ENCODE measurements around the gene C1QTNF12. TPM values are rescaled to one million over a fixed set of nuclear protein-coding genes. Genes with fewer than 3 reads are reported as not detected.

Gene C1QTNF12
- total and polyA plus RNA-seq, 2 experiments from 2014 or later = 4.1 to 4.2 TPM

DNA sequence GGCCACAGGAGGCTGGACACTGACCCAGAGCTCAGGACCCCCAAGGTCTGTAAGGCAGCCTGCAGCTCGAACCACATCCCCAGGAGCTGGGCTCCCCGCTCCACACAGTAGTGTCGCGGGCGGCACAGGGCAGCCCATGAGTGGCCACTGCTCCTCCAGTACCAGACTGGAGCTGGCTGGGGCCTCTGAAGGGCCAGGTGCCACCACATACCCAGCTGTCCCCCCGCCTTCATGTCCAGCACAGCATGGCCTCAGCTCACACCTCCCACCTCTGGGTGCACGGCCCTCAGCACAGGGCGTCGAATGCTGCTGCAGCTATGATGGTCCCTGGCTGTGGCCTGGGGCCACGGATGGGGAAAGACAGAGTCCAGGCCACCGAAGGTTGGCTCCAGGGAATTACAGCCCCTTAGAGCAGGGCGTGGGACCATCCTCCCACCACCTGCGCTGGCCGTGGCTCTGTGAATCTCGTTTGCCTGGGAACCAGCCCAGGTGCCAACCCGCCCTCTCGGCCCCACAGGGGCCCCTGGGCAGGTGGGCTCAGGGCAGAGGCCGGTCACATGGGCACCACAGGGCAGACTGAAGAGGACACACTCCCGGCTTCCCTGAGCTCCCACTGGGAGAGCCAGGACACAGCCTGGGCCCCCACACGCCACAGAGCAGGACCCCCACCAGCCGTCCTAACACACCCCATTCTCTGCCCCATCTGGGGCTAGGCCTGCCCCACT is 30.5 kb downstream of the C1QTNF12 start:
- H3F3A ChIP-seq (replicated peaks; ENCODE audit: low read depth) = no peaks in the 10 kb centered on the region
- Mint-ChIP-seq H3K36me3 (ENCODE audit: low read depth) (peaks cover 18% of the 10 kb centered on the region), H3K27ac (no peak overlapping the region), H3K4me3 (no peak overlapping the region), H3K27me3 (ENCODE audit: insufficient read depth, low read depth, poor library complexity) (peaks cover 10% of the 10 kb centered on the region), H3K9me3 (no peaks in the 10 kb centered on the region), H3K4me1 (no peaks in the 10 kb centered on the region)
- H3K4me3 ChIP-seq = no peak overlapping the region
- H3K36me3 ChIP-seq (ENCODE audit: insufficient read depth) = peaks cover 4% of the 10 kb centered on the region; the same call in 1 of the 2 replicates
- TF ChIP-seq EZH2phosphoT487 (IDR thresholded peaks at IDR 0.05; ENCODE audit: unreplicated experiment) (no peak), JUNB (IDR thresholded peaks at IDR 0.05; ENCODE audit: unreplicated experiment) (no peak), ZNF114 (CRISPR knock-in tag; IDR thresholded peaks at IDR 0.05) (no peak), STAT1 (IDR thresholded peaks at IDR 0.05; ENCODE audit: unreplicated experiment) (no peak), POLR2AphosphoS5 (IDR thresholded peaks at IDR 0.05; ENCODE audit: low read depth) (no peak), EZH2 (IDR thresholded peaks at IDR 0.05; ENCODE audit: low read depth, unreplicated experiment) (no peak)
- TF ChIP-seq, protein P1, sequence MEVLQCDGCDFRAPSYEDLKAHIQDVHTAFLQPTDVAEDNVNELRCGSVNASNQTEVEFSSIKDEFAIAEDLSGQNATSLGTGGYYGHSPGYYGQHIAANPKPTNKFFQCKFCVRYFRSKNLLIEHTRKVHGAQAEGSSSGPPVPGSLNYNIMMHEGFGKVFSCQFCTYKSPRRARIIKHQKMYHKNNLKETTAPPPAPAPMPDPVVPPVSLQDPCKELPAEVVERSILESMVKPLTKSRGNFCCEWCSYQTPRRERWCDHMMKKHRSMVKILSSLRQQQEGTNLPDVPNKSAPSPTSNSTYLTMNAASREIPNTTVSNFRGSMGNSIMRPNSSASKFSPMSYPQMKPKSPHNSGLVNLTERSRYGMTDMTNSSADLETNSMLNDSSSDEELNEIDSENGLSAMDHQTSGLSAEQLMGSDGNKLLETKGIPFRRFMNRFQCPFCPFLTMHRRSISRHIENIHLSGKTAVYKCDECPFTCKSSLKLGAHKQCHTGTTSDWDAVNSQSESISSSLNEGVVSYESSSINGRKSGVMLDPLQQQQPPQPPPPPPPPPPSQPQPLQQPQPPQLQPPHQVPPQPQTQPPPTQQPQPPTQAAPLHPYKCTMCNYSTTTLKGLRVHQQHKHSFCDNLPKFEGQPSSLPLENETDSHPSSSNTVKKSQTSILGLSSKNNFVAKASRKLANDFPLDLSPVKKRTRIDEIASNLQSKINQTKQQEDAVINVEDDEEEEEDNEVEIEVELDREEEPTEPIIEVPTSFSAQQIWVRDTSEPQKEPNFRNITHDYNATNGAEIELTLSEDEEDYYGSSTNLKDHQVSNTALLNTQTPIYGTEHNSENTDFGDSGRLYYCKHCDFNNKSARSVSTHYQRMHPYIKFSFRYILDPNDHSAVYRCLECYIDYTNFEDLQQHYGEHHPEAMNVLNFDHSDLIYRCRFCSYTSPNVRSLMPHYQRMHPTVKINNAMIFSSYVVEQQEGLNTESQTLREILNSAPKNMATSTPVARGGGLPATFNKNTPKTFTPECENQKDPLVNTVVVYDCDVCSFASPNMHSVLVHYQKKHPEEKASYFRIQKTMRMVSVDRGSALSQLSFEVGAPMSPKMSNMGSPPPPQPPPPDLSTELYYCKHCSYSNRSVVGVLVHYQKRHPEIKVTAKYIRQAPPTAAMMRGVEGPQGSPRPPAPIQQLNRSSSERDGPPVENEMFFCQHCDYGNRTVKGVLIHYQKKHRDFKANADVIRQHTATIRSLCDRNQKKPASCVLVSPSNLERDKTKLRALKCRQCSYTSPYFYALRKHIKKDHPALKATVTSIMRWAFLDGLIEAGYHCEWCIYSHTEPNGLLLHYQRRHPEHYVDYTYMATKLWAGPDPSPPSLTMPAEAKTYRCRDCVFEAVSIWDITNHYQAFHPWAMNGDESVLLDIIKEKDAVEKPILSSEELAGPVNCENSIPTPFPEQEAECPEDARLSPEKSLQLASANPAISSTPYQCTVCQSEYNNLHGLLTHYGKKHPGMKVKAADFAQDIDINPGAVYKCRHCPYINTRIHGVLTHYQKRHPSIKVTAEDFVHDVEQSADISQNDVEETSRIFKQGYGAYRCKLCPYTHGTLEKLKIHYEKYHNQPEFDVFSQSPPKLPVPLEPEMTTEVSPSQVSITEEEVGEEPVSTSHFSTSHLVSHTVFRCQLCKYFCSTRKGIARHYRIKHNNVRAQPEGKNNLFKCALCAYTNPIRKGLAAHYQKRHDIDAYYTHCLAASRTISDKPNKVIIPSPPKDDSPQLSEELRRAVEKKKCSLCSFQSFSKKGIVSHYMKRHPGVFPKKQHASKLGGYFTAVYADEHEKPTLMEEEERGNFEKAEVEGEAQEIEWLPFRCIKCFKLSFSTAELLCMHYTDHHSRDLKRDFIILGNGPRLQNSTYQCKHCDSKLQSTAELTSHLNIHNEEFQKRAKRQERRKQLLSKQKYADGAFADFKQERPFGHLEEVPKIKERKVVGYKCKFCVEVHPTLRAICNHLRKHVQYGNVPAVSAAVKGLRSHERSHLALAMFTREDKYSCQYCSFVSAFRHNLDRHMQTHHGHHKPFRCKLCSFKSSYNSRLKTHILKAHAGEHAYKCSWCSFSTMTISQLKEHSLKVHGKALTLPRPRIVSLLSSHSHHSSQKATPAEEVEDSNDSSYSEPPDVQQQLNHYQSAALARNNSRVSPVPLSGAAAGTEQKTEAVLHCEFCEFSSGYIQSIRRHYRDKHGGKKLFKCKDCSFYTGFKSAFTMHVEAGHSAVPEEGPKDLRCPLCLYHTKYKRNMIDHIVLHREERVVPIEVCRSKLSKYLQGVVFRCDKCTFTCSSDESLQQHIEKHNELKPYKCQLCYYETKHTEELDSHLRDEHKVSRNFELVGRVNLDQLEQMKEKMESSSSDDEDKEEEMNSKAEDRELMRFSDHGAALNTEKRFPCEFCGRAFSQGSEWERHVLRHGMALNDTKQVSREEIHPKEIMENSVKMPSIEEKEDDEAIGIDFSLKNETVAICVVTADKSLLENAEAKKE (CRISPR knock-in tag; IDR thresholded peaks at IDR 0.05) = no peak
- TF ChIP-seq, protein P2, sequence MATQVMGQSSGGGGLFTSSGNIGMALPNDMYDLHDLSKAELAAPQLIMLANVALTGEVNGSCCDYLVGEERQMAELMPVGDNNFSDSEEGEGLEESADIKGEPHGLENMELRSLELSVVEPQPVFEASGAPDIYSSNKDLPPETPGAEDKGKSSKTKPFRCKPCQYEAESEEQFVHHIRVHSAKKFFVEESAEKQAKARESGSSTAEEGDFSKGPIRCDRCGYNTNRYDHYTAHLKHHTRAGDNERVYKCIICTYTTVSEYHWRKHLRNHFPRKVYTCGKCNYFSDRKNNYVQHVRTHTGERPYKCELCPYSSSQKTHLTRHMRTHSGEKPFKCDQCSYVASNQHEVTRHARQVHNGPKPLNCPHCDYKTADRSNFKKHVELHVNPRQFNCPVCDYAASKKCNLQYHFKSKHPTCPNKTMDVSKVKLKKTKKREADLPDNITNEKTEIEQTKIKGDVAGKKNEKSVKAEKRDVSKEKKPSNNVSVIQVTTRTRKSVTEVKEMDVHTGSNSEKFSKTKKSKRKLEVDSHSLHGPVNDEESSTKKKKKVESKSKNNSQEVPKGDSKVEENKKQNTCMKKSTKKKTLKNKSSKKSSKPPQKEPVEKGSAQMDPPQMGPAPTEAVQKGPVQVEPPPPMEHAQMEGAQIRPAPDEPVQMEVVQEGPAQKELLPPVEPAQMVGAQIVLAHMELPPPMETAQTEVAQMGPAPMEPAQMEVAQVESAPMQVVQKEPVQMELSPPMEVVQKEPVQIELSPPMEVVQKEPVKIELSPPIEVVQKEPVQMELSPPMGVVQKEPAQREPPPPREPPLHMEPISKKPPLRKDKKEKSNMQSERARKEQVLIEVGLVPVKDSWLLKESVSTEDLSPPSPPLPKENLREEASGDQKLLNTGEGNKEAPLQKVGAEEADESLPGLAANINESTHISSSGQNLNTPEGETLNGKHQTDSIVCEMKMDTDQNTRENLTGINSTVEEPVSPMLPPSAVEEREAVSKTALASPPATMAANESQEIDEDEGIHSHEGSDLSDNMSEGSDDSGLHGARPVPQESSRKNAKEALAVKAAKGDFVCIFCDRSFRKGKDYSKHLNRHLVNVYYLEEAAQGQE (IDR thresholded peaks at IDR 0.05; ENCODE audit: unreplicated experiment) = no peak
- TF ChIP-seq, protein P3, sequence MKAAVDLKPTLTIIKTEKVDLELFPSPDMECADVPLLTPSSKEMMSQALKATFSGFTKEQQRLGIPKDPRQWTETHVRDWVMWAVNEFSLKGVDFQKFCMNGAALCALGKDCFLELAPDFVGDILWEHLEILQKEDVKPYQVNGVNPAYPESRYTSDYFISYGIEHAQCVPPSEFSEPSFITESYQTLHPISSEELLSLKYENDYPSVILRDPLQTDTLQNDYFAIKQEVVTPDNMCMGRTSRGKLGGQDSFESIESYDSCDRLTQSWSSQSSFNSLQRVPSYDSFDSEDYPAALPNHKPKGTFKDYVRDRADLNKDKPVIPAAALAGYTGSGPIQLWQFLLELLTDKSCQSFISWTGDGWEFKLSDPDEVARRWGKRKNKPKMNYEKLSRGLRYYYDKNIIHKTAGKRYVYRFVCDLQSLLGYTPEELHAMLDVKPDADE (IDR thresholded peaks at IDR 0.05) = no peak
- no peaks in the 10 kb centered on the region for H3K79me2 ChIP-seq (replicated peaks; ENCODE audit: insufficient read depth)
- H3K9me2 ChIP-seq (ENCODE audit: insufficient read depth) = no peaks in the 10 kb centered on the region
- no peak for DNase-seq (ENCODE audit: low spot score)
- no peak overlapping the region for H3K4me2 ChIP-seq
- H2AFZ ChIP-seq = no peak overlapping the region
- H3K4me1 ChIP-seq (ENCODE audit: insufficient read depth) = no peaks in the 10 kb centered on the region
- no peak for ATAC-seq
- H3K27ac ChIP-seq (ENCODE audit: low read depth) = no peak overlapping the region
- no peaks in the 10 kb centered on the region; the same call in 1 of the 2 replicates for H4K20me1 ChIP-seq (replicated peaks; ENCODE audit: insufficient read depth)
- no peaks in the 10 kb centered on the region for H3K27me3 ChIP-seq (ENCODE audit: insufficient read depth)
